Measurements from ENCODE around the gene C12orf60.

Gene C12orf60

GRCh38 chr12:14802247-14802646 is 1.2 kb upstream of the C12orf60 start:
- H3K4me3 ChIP-seq (ENCODE audit: control insufficient read depth, low read depth, low read length) = peak overlapping the region; percentile 89
- TF ChIP-seq CTCF (conservative IDR thresholded peaks at IDR 0.05; ENCODE audit: control insufficient read depth, insufficient read depth, low read depth, low read length) = no peak
- DNase-seq (ENCODE audit: low read depth) = peak; percentile 20

GRCh38 chr12:14802721-14803010 is 804 bp upstream of the C12orf60 start:
- H3K4me3 ChIP-seq (ENCODE audit: control insufficient read depth, low read depth, low read length) = peak overlapping the region; percentile 89
- no peak for TF ChIP-seq CTCF (conservative IDR thresholded peaks at IDR 0.05; ENCODE audit: control insufficient read depth, insufficient read depth, low read depth, low read length)
- no peak for DNase-seq (ENCODE audit: low read depth)

GRCh38 chr12:14803830-14804160 is 325 bp downstream of the C12orf60 start:
- no peak for TF ChIP-seq CTCF (conservative IDR thresholded peaks at IDR 0.05; ENCODE audit: control insufficient read depth, insufficient read depth, low read depth, low read length)
- DNase-seq (ENCODE audit: low read depth) = no peak
- H3K4me3 ChIP-seq (ENCODE audit: control insufficient read depth, low read depth, low read length) = peak overlapping the region; percentile 89

GRCh38 chr12:14810167-14810952 is 6.9 kb downstream of the C12orf60 start:
- no peak for TF ChIP-seq CTCF (conservative IDR thresholded peaks at IDR 0.05; ENCODE audit: control insufficient read depth, insufficient read depth, low read depth, low read length)
- no peak overlapping the region for H3K4me3 ChIP-seq (ENCODE audit: control insufficient read depth, low read depth, low read length)
- no peak for DNase-seq (ENCODE audit: low read depth)

GRCh38 chr12:14810953-14811483 is 7.5 kb downstream of the C12orf60 start:
- no peak for DNase-seq (ENCODE audit: low read depth)
- peak; percentile 49 for TF ChIP-seq CTCF (conservative IDR thresholded peaks at IDR 0.05; ENCODE audit: control insufficient read depth, insufficient read depth, low read depth, low read length)
- no peak overlapping the region for H3K4me3 ChIP-seq (ENCODE audit: control insufficient read depth, low read depth, low read length)

- no peak for TF ChIP-seq CTCF (conservative IDR thresholded peaks at IDR 0.05; ENCODE audit: control insufficient read depth, insufficient read depth, low read depth, low read length)
- DNase-seq (ENCODE audit: low read depth) = no peak
These were observed 8.0 kb downstream of the C12orf60 start for GRCh38 chr12:14811486-14811885.

More at GRCh38 chr12:14811486-14811885, 8.0 kb downstream of the C12orf60 start:
- H3K4me3 ChIP-seq (ENCODE audit: control insufficient read depth, low read depth, low read length) = no peak overlapping the region

Data from fibroblast of mammary gland (primary cell).